CD4-positive, alpha-beta T cell treated with Interferon alpha-2 for 1 hour (primary cell): ENCODE measurements around the gene CEL.
"Not testable (repeated sequence)": the region's sequence is repeated elsewhere in the genome, so short reads cannot be mapped to it uniquely, and the experiment has no call there.

Experiments
- DNase-seq, 2 donors: peaks; one replicate each; pipeline ENCODE4 v3.0.0-alpha.2; 2020 to 2022

CEL gene

DNA sequence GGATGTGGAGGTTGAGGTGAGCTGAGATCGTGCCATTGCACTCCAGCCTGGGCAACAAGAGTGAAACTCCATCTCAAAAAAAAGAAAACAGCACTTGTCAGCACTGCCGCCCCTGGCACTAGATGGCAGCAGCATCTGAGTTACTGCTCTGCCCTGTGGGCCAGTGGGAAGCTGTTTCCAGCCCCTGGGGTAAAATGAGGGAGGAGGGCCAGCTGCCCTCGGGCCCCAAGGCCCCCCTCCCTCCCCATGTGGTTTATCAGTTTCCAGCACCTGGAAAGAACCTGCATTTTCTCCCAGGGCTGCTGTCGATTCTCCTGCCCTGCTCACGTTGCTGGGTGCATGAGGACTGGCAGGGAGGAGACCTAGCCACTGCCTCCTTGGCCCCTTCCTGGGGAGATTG lies 13.2 kb upstream of the CEL start:
- peak in 1 of 2 donors; percentile 40 for DNase-seq

DNA sequence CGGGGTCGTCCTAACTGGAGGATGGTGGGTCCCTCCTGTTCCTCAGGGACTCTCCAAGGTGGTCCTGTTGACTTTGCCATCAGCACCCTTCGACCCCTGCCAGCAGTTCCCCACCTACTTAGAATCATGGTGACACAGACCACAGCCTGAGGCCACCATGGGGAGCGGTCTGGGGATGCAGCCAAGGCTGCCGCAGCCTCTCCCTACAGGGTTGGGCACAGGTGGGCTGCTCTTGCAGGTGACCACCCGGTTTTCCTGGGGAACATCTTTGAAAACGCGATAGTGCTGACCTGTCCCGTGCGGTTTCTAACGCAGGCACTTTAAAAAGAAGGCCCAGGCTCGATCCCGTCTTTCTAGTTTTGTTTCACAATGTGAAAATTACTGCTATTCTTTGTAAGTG lies 12.7 kb upstream of the CEL start:
- no peak for DNase-seq

DNA sequence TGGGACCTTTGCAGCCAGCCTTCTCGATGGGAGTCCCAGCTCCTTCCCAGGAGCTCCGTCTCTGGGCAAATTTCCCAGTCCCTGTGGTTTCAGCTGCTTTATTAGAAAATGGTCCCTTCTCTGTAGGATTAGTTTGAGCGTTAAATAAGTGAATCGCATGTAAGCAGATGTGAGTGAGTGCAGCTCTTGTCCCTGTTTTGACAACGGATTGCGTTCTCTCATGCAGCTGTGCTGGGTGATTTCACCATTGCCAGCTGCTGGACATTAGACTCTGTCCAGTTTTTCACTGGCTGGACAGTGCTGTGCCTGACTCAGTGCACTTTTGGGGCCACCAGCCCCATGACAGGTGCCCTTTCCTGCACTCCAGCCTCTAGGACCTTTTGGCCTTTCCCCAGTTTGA lies 11.6 kb upstream of the CEL start:
- DNase-seq, result no peak

DNA sequence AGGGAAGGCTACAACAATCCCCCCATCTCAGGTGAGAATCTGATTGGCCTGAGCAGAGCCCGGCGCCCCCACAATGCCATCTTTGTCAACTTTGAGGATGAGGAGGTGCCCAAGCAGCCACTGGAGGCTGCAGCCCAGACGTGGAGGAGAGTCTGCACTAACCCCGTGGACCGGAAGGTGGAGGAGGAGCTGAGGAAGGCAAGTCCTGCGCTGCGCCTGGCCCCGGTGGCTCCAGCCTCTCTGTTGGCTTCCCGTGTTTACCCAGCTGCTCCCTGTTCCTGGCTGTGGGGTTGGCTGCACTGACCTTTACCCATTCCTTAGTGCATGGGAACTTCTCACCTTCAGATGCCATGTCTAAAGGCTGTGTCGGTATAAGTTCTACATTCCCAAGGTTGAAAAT lies 11.0 kb upstream of the CEL start:
- DNase-seq, result no peak

DNA sequence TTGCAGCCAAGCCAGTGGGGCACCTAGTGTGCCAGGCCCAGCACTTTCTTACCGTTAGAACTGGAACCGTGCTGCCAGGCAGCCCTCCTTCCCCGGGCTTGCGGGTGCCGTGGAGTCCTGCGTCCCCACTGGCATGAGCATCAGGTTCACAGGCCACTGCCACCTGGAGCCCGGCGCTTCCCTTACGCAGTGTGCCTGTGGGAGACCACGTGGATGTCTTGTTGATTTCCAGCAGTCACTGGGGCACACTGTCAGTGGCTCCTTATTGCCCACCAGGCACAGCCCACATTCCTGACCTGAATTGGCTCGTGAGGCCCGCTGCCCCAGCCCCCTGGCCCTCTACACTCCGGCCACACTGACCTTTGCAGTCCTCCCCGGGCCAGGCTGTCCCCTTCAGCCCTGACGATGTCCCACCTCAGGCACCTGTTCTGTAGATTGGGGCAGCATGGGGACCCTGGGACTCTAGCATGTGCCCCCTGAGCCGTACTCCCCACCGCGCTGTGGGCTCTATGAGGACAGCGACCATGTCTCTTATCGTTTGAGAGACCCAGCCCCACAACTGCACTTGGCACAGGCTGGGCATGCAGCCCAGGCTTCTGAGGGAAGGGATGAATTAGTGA lies 10.4 kb upstream of the CEL start:
- no peak for DNase-seq

DNA sequence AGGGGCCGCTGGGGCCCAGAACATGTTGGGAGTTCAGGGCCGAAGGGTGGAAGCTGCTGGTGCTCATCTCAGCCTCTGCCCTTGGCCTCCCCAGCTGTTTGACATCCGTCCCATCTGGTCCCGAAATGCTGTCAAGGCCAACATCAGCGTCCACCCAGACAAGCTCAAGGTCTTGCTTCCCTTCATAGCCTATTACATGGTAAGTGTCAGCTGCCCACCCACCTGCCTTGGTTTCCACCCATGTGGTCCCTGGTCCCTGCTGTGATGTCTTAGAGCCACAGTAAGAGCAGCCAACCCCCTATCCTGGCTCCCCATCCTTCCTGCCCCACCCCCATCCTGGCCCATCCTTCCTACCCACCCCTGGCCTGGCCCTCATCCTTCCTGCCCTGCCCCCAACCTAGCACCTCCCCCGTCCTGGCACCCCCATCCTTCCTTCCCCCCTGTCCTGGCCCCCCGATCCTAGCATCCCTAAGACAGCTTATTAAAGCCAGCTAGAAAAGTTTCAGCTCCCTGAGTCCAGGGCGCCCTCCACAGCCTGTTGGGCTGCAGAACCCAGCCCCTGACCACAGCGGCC lies 9.7 kb upstream of the CEL start:
- DNase-seq, result no peak

DNA sequence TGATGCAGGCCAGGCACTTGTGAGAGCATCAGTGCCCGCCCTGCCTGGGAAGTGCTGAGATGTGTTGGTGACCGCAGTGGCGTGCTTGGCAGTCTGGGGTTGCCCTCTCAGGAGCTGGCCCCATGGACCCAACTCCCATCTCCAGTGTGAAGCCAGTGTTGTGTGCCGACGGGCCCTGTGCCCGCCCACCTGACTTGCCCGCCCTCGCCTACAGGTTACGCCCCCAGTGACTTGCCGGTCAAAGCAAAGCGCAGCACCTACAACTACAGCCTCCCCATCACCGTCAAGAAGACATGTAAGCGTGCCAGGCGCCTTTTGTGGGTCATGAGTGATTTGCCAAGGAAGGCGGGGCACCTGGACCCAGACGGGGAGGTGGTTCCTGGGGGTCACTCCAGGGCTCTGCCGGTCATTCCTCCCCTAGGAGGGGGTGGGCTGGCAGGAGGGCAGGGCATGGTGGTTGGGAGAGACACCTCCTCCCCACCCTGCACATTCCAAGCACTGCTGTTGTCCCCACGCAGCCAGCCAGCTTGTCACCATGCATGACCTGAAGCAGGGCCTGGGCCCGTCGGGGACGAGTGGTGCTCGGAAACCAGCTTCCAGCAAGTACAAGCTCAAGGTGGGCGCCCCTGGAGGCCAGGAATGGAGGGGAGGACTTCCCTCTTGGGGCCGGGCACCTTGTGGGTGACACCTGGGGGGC lies 7.4 kb upstream of the CEL start:
- DNase-seq, result no peak

DNA sequence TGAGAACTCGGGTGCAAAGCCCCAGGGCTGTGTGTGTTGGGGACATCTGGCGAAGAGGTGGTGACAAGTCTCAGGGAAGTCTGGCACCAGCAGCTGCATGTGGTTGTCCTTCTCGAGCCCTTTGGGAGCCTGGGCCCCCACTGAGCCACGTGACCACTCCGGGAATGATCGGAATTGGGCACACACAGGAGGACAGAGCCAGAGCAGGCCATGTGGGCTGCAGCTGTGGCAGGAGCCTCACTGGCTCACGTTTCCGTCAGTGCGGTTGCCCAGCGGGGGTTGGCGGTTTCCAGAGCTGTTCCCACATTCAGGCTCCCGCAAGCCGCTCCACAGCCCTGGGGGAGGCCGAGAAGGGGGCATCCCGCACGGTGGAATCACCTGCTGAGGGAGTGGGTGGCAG lies 6.8 kb upstream of the CEL start:
- no peak for DNase-seq

DNA sequence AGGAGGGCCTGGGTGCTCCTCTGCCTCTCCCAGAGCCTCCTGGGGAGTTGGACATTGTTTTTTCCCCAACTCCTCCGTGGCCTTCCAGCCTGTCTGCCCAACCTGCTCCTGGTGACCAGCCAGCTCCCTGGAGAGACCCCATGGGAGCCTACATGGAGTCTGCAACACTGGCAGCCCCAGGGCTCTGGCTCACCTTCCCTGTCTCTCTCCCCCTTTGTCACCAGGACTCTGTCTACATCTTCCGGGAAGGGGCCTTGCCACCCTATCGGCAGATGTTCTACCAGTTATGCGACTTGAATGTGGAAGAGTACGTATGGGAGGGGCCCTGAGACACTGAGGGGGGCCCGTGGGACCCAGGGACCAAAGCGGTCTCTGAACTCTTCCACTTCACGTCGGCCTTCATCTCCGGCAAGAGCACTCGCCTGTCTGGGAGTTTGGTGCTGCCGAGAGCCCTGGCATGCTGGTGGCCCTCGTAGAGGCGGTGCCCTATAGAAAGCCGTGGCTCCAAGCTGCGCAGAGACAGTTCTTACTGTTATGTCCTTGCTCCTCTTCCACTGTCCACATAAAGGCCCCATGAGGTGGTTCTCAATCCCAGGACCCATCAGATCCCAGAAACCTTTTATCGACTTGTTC lies 5.9 kb upstream of the CEL start:
- DNase-seq, result no peak

DNA sequence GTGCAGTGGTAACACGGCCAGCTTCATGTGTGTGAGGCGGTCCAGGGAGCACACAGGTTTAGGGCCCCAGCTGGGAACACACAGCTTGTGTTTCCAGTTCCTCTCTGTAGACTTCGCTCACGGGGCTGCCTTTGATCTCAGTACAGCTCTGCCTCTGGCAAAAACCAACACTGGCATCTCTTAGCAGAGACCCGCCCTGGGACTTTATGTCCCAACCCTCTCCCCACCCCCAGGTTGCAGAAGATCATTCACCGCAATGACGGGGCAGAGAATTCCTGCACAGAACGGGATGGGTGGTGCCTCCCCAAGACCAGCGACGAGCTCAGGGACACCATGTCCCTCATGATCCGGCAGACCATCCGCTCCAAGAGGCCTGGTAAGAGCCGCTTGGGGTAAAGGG lies 5.2 kb upstream of the CEL start:
- DNase-seq, result no peak

DNA sequence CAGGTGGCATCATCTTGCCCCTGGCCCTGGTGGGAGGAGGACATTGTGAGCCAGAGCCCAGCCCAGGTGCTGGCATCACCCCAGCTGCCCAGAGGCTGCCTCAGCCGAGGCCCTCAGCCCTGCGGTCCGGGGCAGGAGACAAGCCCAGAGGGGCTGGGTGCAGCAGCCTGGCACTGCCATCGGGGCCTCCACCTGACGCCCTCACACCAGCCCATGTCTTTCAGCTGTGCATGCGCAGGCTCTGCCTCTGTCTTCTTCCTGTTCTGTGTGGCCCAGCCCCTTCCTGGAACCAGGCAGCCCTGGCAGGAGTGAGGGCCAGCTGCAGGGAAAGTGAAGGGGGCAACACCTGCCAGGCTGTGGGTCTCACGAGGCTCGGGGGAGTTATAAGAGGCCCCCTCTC lies 4.8 kb upstream of the CEL start:
- DNase-seq, result peak; percentile 10 to 21

DNA sequence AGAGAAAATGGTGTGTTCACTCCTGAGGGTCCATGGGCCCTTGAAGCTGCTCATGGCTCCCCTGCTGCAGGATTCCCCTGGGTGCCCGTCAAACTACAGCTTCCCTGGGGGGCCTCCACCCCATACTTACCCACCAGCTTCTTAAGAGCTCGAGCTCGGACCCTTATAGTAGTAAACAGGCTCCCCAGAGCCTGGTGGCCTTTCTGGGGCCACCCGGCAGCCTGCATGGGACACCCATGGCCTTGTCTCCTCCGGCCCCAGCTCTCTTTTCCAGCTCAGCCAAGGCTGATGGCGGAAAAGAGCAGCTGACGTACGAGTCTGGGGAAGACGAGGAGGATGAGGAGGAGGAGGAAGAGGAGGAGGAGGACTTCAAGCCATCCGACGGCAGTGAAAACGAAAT lies 4.2 kb upstream of the CEL start:
- no peak for DNase-seq

DNA sequence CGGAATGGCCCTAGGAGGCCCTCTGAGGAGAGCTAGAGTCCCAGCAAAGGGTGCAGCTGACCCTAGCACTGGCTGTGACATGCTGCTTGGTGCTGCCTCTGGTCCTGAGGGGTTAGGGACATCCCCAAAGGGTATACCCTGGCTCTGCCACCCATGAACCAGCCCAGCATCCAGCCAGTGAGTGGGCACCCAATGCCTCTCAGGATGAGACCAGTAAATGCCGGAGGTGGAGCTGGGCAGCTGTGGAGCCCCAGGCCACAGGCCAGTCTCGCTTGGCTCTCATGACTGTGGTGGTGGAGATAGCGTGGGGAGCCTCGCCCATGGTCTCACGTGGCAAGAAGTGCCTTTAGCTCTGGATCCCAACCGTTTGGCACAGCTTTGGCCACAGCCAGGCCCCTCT lies 3.7 kb upstream of the CEL start:
- DNase-seq, result no peak

DNA sequence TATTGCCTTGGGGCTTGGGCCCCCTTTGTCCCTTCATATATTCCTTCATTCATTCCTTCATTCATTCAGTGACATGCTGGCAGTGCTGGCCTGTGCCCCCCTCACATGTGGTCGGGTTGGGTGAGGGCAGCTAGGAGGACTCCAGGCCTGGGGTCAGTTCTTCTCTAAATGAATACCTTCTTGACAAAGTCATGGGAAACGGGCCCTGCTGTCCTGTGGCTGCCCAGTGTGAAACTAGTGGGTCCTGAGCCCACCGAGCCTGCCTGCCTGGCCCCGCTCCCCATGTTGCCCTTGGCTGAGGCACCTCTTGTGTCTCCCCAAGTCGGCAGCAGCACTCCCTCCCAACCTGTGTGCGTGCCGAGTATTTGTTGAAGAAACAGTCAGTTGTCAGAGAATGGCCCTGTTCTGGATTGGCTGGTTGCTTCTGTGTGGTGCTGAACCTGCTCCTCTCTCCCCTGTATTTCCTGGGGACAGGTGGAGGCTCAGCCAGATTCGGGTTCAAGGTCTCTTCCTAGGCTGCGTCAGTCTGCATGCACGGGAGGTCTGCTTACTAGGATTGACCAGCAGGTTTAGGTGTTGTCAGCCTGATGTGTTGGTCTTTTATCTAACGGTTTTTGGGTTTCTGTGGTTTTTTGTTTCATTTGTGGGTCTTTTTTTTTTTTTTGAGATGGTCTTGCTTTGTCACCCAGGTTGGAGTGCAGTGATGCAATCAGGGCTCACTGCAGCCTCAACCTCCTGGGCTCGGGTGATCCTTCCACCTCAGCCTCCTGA lies 3.0 kb upstream of the CEL start:
- DNase-seq, result no peak

DNA sequence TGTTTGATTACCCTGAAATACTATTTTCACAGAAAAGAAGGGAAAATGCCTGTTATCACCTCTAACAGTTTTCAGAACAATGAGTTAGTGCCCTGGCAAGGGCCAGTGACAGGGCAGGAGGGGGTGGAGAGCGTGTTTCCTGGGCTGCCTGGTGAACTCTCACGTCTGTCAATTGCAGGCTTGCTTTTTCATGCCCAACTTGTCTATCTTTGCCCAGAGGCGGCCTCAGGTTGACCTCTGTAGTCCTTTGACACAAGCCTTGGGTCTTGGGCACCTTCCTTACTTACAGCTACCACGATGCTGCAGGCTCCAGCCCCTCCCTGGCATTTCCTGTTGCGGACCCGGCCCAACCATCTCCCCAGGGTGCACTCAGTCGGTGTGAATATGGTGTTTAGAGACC lies 2.2 kb upstream of the CEL start:
- no peak for DNase-seq

DNA sequence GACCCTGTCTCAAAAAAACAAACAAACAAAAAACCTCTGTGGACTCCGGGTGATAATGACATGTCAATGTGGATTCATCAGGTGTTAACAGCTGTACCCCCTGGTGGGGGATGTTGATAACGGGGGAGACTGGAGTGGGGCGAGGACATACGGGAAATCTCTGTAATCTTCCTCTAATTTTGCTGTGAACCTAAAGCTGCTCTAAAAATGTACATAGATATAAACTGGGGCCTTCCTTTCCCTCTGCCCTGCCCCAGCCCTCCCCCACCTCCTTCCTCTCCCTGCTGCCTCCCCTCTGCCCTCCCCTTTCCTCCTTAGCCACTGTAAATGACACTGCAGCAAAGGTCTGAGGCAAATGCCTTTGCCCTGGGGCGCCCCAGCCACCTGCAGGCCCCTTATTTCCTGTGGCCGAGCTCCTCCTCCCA lies 1.4 kb upstream of the CEL start:
- DNase-seq, result no peak

DNA sequence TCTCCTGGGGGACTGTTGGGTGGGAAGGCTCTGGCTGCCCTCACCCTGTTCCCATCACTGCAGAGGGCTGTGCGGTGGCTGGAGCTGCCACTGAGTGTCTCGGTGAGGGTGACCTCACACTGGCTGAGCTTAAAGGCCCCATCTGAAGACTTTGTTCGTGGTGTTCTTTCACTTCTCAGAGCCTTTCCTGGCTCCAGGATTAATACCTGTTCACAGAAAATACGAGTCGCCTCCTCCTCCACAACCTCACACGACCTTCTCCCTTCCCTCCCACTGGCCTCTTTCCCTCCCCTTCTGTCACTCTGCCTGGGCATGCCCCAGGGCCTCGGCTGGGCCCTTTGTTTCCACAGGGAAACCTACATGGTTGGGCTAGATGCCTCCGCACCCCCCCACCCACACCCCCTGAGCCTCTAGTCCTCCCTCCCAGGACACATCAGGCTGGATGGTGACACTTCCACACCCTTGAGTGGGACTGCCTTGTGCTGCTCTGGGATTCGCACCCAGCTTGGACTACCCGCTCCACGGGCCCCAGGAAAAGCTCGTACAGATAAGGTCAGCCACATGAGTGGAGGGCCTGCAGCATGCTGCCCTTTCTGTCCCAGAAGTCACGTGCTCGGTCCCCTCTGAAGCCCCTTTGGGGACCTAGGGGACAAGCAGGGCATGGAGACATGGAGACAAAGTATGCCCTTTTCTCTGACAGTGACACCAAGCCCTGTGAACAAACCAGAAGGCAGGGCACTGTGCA lies 590 bp upstream of the CEL start:
- DNase-seq, result not testable (repeated sequence)

DNA sequence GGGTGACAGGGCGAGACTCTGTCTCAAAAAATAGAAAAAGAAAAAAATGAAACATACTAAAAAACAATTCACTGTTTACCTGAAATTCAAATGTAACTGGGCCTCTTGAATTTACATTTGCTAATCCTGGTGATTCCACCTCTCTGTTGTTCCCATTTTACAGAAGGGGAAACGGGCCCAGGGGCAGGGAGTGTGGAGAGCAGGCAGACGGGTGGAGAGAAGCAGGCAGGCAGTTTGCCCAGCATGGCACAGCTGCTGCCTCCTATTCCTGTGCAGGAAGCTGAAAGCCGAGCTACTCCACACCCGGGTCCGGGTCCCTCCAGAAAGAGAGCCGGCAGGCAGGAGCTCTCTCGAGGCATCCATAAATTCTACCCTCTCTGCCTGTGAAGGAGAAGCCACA lies 788 bp downstream of the CEL start:
- DNase-seq, result not testable (repeated sequence)

DNA sequence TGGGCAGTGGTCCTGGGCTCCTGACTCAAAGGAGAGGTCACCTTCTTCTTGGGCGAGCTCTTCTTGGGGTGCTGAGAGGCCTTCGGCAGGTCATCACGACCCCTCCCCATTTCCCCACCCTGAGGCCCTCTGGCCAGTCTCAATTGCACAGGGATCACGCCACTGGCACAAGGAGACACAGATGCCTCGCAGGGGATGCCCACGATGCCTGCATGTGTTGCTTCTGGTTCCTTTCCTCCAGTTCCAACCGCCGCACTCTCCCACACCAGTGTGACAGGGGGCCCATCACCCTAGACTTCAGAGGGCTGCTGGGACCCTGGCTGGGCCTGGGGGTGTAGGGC lies 1.3 kb downstream of the CEL start:
- DNase-seq, result no peak

DNA sequence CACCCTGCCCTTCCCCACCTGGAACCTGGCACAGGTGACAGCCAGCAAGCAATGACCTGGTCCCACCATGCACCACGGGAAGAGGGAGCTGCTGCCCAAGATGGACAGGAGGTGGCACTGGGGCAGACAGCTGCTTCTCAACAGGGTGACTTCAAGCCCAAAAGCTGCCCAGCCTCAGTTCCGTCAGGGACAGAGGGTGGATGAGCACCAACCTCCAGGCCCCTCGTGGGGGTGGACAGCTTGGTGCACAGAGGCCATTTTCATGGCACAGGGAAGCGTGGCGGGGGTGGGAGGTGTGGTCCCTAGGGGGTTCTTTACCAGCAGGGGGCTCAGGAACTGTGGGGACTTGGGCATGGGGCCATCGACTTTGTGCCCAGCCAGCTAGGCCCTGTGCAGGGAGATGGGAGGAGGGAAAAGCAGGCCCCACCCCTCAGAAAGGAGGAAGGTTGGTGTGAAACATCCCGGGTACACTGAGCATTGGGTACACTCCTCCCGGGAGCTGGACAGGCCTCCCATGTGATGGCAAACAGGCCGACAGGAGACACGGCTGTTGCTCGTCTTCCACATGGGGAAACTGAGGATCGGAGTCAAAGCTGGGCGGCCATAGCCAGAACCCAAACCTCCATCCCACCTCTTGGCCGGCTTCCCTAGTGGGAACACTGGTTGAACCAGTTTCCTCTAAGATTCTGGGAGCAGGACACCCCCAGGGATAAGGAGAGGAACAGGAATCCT lies 1.9 kb downstream of the CEL start:
- no peak for DNase-seq

DNA sequence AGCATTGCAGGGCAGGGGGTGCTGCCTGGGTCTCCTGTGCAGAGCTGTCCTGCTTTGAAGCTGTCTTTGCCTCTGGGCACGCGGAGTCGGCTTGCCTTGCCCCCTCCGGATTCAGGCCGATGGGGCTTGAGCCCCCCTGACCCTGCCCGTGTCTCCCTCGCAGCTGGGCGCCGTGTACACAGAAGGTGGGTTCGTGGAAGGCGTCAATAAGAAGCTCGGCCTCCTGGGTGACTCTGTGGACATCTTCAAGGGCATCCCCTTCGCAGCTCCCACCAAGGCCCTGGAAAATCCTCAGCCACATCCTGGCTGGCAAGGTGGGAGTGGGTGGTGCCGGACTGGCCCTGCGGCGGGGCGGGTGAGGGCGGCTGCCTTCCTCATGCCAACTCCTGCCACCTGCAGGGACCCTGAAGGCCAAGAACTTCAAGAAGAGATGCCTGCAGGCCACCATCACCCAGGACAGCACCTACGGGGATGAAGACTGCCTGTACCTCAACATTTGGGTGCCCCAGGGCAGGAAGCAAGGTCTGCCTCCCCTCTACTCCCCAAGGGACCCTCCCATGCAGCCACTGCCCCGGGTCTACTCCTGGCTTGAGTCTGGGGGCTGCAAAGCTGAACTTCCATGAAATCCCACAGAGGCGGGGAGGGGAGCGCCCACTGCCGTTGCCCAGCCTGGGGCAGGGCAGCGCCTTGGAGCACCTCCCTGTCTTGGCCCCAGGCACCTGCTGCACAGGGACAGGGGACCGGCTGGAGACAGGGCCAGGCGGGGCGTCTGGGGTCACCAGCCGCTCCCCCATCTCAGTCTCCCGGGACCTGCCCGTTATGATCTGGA lies 2.7 kb downstream of the CEL start:
- DNase-seq, result no peak
